Astrocyte of the cerebellum (primary cell): ENCODE results near the gene CDH4.

Experiments used
- DNase-seq: peaks from one replicate; pipeline ENCODE4 v3.0.0-alpha.2; 2011; ENCODE audit warnings: low read depth
- H3K4me3 ChIP-seq: 2 replicates; pipeline ENCODE4 v1.5.1; 2011; ENCODE audit warnings: mild to moderate bottlenecking, low read depth, low read length, moderate library complexity
- CTCF ChIP-seq: IDR thresholded peaks from 2 replicates; pipeline ENCODE4 v1.5.1; 2012; ENCODE audit warnings: low read length, low read depth, moderate library complexity, mild to moderate bottlenecking; ENCODE audit errors: missing control alignments
- in situ Hi-C: cut with HindIII; loops from 2 replicates; pipeline ENCODE4 v1.10.0; 2017; ENCODE audit warnings: low sequenced_read_pairs

Gene CDH4

GRCh38 chr20:61630391-61630650 is 378.3 kb downstream of the CDH4 start:
- no peak for DNase-seq
- TF ChIP-seq CTCF = no peak
- no peak overlapping the region for H3K4me3 ChIP-seq
- in situ Hi-C loops = no loop called here

GRCh38 chr20:61630816-61631215 is 378.8 kb downstream of the CDH4 start:
- TF ChIP-seq CTCF = no peak
- H3K4me3 ChIP-seq = no peak overlapping the region
- in situ Hi-C loops = no loop called here
- no peak for DNase-seq

DNA sequence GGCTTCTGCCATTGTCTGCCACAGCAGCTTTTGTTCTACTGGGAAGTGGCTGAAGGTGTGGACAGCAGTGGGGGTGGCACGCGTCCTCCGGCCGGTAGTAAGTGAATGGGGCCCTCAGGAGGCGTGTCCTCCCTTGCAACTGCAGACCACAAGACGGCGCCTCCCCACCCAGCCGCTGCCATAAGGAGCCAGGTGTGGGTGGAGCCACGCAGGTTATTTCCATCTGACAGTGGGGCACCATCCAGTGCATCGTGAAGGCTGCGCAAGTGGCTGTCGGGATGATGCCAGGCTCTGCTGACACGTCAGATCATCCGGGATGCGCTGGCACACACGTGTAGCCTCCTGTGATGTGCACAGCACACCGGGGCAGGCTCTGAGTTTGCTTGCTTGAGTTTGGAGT is 379.7 kb downstream of the CDH4 start:
- in situ Hi-C loops = no loop called here
- H3K4me3 ChIP-seq = no peak overlapping the region
- no peak for TF ChIP-seq CTCF
- DNase-seq = no peak

GRCh38 chr20:61633004-61633403 is 380.9 kb downstream of the CDH4 start:
- in situ Hi-C loops = no loop called here

GRCh38 chr20:61634376-61635145 is 382.5 kb downstream of the CDH4 start:
- in situ Hi-C loops = no loop called here
- TF ChIP-seq CTCF = no peak
- no peak for DNase-seq
- H3K4me3 ChIP-seq = no peak overlapping the region

More at GRCh38 chr20:61633004-61633403, 380.9 kb downstream of the CDH4 start:
- TF ChIP-seq CTCF = no peak
- no peak for DNase-seq
- H3K4me3 ChIP-seq = no peak overlapping the region

DNA sequence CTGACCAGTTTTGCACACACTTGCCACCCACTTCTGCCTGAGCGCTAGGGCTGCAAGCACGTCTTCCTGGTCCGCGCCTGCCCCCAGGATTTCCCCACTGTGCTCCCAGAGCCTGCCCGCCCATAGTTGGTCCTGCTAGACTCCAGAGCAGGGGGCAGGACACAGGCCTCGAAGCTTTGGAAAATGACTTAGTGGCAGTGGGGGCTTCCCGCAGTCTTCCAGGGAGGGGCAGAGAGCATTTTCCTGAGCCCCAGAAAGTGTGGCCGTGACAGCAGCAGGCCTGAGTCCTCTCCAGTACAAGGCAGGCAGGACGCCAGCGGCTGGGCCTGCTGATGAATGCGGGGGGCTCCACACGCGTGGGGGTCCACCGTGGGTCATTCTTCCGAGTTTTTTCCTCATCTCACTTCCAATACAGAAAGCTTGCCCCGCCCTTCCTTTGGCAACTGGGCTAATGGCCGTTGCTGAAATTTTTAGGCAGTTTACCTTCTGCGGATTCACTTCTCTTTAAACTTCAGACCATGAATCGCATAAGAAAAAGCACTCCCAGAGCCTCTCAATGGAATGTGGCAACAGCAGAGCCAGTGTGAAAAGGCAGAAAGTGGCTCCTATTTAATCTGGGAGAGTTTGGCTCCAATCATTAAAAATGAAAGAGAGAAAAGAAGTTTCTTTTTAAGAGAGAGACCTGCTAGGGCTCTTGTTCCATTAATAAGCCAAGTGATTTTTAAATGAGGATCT is 383.8 kb downstream of the CDH4 start:
- no peak for TF ChIP-seq CTCF
- H3K4me3 ChIP-seq = no peak overlapping the region
- DNase-seq = no peak
- in situ Hi-C loops = no loop called here
